ENCODE results near the gene PRKCE.

DNA sequence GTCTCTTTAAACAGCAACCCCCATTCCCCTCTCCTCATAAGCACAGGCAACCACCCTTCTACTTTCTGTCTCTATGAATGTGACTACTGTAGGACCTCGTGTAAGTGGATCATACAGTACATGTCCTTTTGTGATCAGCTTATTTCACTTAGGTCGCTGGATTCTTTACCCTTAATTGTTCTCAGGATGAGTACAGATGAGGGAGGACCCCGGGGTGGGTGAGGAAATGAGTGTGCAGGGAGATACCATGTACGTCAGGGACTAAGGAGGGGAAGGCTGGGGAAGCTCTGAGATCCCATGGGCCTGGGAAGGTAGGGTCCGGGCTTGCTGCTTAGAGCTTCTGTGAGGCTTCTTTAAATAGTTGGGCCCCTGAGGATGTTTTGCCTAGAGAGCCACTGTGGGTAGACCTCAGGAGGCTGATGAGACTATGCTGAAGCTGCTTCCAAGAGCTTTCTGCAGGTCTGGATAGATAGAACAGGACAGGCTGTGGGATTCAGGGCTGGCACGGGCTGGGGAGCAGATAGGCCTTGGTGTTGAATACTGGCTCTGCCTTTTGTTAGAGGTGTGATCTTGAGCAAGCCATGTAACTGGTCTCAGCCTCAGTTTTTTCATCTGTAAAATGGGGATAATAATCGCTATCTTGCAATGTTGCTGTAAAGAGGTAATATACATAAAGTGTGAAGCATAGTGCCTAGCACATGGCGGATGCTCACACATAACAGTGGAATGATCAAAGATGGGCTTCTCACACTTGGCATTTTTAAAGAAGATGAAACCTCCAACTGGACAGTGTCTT is 155.3 kb downstream of the PRKCE start:
- TF ChIP-seq ZNF274 (IDR thresholded peaks at IDR 0.05; ENCODE audit: low read depth, low read length): no peak
- TF ChIP-seq YY1 (IDR thresholded peaks at IDR 0.05; ENCODE audit: insufficient read depth, insufficient read length): no peak

Data from NT2/D1 (cell line).